ENCODE data around the gene ING1.

ING1 gene

DNA sequence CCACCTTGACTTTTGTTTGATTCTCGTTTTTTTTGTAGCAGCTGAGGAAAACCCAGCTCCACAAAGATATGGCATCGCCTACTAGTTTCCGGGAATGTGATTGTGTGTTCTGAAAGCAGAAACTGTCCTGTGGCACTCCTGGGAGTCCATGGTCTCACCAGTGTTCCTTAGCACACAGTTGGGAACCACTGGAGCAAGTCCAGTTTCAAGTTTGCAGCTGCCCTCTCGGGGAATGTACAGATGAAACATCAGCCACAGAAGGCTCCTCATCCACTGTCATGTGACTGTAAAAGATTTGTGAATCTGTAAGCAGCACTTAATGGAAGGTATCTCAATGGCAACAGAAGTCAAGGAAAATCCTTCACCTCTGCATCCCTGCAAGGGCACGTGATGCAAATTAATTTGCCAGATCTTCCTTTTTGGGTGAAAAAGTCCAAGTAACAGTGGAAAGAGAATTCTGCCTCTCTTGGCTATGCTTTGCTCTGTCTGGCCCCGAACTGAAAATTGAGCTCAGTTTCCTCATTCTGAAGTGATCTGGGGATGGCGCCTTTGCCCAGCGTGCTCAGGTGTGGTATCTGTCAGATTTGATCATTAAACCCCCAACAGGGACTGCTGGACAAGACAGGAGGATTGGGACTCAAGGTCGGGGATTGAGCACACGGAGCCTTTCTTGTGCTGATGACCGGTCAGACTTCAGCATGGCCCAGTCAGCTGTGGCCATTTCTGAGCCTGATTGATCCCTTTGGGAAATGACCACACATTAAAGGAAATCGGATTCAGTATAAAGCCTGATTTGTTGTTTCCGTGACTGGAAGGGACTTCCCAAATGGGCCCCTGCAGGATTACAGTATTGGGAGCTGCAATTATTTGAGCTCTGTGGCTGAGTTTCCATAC lies 58.8 kb downstream of the ING1 start:
- no peak for DNase-seq

Measured in T-helper 1 cell (primary cell).